CD14-positive monocyte (primary cell): ENCODE measurements around the gene PTGES2. TPM values are rescaled to one million over a fixed set of nuclear protein-coding genes. Genes with fewer than 3 reads are reported as not detected.

ENCODE experiments used
- DNase-seq, 3 donors: peaks; one replicate each; pipeline ENCODE4 v3.0.0-alpha.2; 2011 to 2022
- H2AFZ ChIP-seq: 2 replicates; pipeline ENCODE4 v1.6.0; 2012; ENCODE audit warnings: mild to moderate bottlenecking, low read depth, low read length, inconsistent platforms; ENCODE audit not compliant: insufficient read depth, poor library complexity, severe bottlenecking
- H3K27ac ChIP-seq, 2 donors: 1 replicate in 1 of 2; 2 replicates in 1 of 2; pipeline ENCODE4 v1.5.1; 2012 to 2013; ENCODE audit warnings: low read length in 2 of 2, control low read depth in 1 of 2, inconsistent platforms in 1 of 2, low read depth in 1 of 2, mild to moderate bottlenecking in 1 of 2
- H3K27me3 ChIP-seq, 2 donors: one replicate each; pipeline versions ENCODE4 v1.6.0 to v1.6.1; 2011 to 2013; ENCODE audit warnings: low read length in 2 of 2; ENCODE audit not compliant: control insufficient read depth in 2 of 2, insufficient read depth in 2 of 2
- H3K36me3 ChIP-seq, 2 donors: replicated peaks in 1 of 2; 1 replicate in 1 of 2; 2 replicates in 1 of 2; pipeline versions ENCODE4 v1.5.1 to v1.6.1; 2012 to 2013; ENCODE audit warnings: low read length in 2 of 2, control low read depth in 1 of 2, inconsistent platforms in 1 of 2, mild to moderate bottlenecking in 1 of 2; ENCODE audit not compliant: insufficient read depth in 2 of 2, control insufficient read depth in 1 of 2
- H3K4me1 ChIP-seq, 2 donors: 1 replicate in 1 of 2; 2 replicates in 1 of 2; pipeline versions ENCODE4 v1.5.1 to v1.6.1; 2012 to 2013; ENCODE audit warnings: low read length in 2 of 2, control low read depth in 1 of 2, inconsistent platforms in 1 of 2, mild to moderate bottlenecking in 1 of 2, moderate library complexity in 1 of 2; ENCODE audit not compliant: insufficient read depth in 2 of 2, control insufficient read depth in 1 of 2
- H3K4me2 ChIP-seq: replicated peaks from 2 replicates; pipeline ENCODE3; 2012; ENCODE audit warnings: low read length, moderate library complexity, mild to moderate bottlenecking; ENCODE audit not compliant: poor library complexity, severe bottlenecking; ENCODE audit errors: extremely low read depth
- H3K4me3 ChIP-seq, 3 experiments: fragments of 200-600 bp in 1 of 3; sonication (generic) in 1 of 3; replicated peaks in 1 of 3; 1 replicate in 2 of 3; 2 replicates in 1 of 3; pipeline ENCODE4 v1.5.1; 2011 to 2013; ENCODE audit warnings: low read length in 3 of 3, mild to moderate bottlenecking in 3 of 3, control low read depth in 2 of 3, low read depth in 2 of 3, inconsistent platforms in 1 of 3, moderate library complexity in 1 of 3
- H3K79me2 ChIP-seq: 2 replicates; pipeline ENCODE4 v1.6.0; 2012; ENCODE audit warnings: mild to moderate bottlenecking, control low read depth, inconsistent platforms, low read length, moderate library complexity; ENCODE audit not compliant: insufficient read depth
- H3K9ac ChIP-seq: 2 replicates; pipeline ENCODE4 v1.6.0; 2017; ENCODE audit warnings: low read length, mild to moderate bottlenecking; ENCODE audit not compliant: insufficient read depth, poor library complexity, severe bottlenecking
- H3K9me3 ChIP-seq, 2 donors: replicated peaks in 1 of 2; 1 replicate in 1 of 2; 2 replicates in 1 of 2; pipeline versions ENCODE4 v1.5.1 to v1.6.1; 2012 to 2013; ENCODE audit warnings: low read length in 2 of 2, control low read depth in 1 of 2; ENCODE audit not compliant: control insufficient read depth in 1 of 2, insufficient read depth in 1 of 2
- H4K20me1 ChIP-seq: 2 replicates; pipeline ENCODE4 v1.6.0; 2012; ENCODE audit warnings: mild to moderate bottlenecking, low read length, control low read depth, moderate library complexity; ENCODE audit not compliant: insufficient read depth
- H3K27ac Mint-ChIP-seq, 7 donors: one replicate each; pipeline ENCODE4 v1.8.0; 2020; ENCODE audit warnings: mild to moderate bottlenecking in 7 of 7, mixed read lengths in 7 of 7, moderate library complexity in 6 of 7, inconsistent platforms in 2 of 7
- H3K27me3 Mint-ChIP-seq, 3 donors: one replicate each; pipeline ENCODE4 v1.8.0; 2021 to 2022; ENCODE audit warnings: low read depth in 3 of 3, mild to moderate bottlenecking in 3 of 3, mixed read lengths in 3 of 3, moderate library complexity in 3 of 3, inconsistent platforms in 1 of 3
- H3K36me3 Mint-ChIP-seq, 2 donors: one replicate each; pipeline ENCODE4 v1.8.0; 2020; ENCODE audit warnings: mixed read lengths in 2 of 2, inconsistent platforms in 1 of 2, mild to moderate bottlenecking in 1 of 2
- H3K4me1 Mint-ChIP-seq: one replicate; pipeline ENCODE4 v1.8.0; 2020; ENCODE audit warnings: mild to moderate bottlenecking, mixed read lengths
- H3K4me3 Mint-ChIP-seq, 2 donors: one replicate each; pipeline ENCODE4 v1.8.0; 2020; ENCODE audit warnings: mild to moderate bottlenecking in 2 of 2, mixed read lengths in 2 of 2, moderate library complexity in 1 of 2
- H3K9me3 Mint-ChIP-seq, 7 donors: one replicate each; pipeline ENCODE4 v1.8.0; 2020 to 2022; ENCODE audit warnings: mixed read lengths in 7 of 7, mild to moderate bottlenecking in 6 of 7, moderate library complexity in 6 of 7, inconsistent platforms in 2 of 7
- WGBS: methylation state at CpG from one replicate; pipeline ENCODE4 v1.1.5; 2013; ENCODE audit warnings: missing lambda C conversion rate; ENCODE audit not compliant: insufficient coverage; 5-methylcytosine and 5-hydroxymethylcytosine counted together
- intact Hi-C, 2 donors: fragments of 100-400 bp; cut with micrococcal nuclease; formaldehyde crosslinking; loops; one replicate each; pipeline versions ENCODE4 v1.15.0 to v1.15.1; 2023
- polyA plus RNA-seq, 3 donors: library from polyadenylated mRNA; depleted of rRNA in 1 of 3; unstranded in 2 of 3; stranded (reverse) in 1 of 3; fragments of 300-500 nt in 2 of 3; fragments of >200 nt in 1 of 3; fragmentation: Illumina TruSeq in 2 of 3; gene quantifications; 1 replicate in 2 of 3; 2 replicates in 1 of 3; pipeline ENCODE4 v1.2.3, GENCODE V29; 2012 to 2021
- TF ChIP-seq, protein P1 (sequence below): fragments of 200-600 bp; IDR thresholded peaks from one replicate; pipeline ENCODE4 v1.8.0; 2022; ENCODE audit warnings: antibody characterized with exemption, mild to moderate bottlenecking

The PTGES2 gene
- polyA plus RNA-seq, 3 donors = 42.0 to 71.5 (median 49.4) TPM

DNA sequence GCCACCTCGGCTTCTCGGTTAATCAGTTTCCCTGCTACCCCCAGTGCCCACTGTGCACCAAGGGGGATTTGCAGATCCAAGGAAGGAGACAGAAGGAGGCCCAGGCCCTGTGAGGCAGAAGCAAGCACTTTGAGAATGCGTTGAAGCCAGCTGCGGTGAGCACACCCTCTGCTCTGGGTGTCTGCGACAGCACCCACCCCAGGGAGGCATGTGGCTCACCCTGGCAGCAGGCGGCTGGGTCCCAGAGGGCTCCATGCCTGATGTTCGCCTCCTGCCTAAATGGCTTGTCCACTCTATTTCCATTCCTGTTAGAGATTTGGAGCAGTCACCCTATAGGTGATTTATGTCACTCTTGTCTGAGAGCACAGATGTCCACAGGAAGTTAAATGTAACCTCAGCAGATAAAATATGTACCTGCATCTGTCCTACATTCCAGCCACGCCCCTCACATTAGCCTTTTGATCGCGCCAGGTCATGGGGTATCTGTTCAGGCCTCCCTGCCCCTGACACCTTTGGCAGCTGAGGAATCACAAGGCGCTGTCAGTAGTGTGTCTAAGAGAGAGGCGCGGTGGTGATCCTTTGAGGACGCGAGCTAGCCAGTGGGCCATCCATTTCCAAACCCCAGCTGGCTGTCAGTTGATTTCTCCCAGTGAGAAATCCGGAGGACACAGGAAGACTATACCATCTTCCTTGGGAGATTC, 28.1 kb downstream of the PTGES2 start:
- Histone ChIP-seq H3K36me3 (peaks cover 39 to 42% of the 10 kb centered on the region in 2 donors), H3K9me3 (no peaks in the 10 kb centered on the region), H3K4me1 (peaks cover 45 to 51% of the 10 kb centered on the region in 2 donors), H4K20me1 (peaks cover 69% of the 10 kb centered on the region), H3K9ac (no peak overlapping the region), H3K4me3 (peak overlapping the region in 1 of 3 experiments; percentile 73), H3K79me2 (peaks cover 62% of the 10 kb centered on the region), H3K27me3 (no peaks in the 10 kb centered on the region), H3K27ac (peak overlapping the region; percentile 84 to 89), H2AFZ (no peak overlapping the region), H3K4me2 (peak overlapping the region; percentile 85)
- TF ChIP-seq, protein P1, sequence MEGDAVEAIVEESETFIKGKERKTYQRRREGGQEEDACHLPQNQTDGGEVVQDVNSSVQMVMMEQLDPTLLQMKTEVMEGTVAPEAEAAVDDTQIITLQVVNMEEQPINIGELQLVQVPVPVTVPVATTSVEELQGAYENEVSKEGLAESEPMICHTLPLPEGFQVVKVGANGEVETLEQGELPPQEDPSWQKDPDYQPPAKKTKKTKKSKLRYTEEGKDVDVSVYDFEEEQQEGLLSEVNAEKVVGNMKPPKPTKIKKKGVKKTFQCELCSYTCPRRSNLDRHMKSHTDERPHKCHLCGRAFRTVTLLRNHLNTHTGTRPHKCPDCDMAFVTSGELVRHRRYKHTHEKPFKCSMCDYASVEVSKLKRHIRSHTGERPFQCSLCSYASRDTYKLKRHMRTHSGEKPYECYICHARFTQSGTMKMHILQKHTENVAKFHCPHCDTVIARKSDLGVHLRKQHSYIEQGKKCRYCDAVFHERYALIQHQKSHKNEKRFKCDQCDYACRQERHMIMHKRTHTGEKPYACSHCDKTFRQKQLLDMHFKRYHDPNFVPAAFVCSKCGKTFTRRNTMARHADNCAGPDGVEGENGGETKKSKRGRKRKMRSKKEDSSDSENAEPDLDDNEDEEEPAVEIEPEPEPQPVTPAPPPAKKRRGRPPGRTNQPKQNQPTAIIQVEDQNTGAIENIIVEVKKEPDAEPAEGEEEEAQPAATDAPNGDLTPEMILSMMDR = no peak
- Mint-ChIP-seq H3K9me3 (no peaks in the 10 kb centered on the region), H3K36me3 (peaks cover 35 to 54% of the 10 kb centered on the region in 2 donors), H3K27me3 (no peaks in the 10 kb centered on the region), H3K27ac (peak overlapping the region; percentile 50 to 99 (median 97)), H3K4me1 (peaks cover 46% of the 10 kb centered on the region), H3K4me3 (peak overlapping the region in 1 of 2 donors; percentile 43)
- intact Hi-C loops = loop anchor here in 1 of 2 donors (2.0 kb wide), 1 partner anchor 27 kb away; no protein-coding TSS in a partner anchor
- 96% methylated on average over 11 of the region's 16 CpGs for WGBS
- no peak for DNase-seq

DNA sequence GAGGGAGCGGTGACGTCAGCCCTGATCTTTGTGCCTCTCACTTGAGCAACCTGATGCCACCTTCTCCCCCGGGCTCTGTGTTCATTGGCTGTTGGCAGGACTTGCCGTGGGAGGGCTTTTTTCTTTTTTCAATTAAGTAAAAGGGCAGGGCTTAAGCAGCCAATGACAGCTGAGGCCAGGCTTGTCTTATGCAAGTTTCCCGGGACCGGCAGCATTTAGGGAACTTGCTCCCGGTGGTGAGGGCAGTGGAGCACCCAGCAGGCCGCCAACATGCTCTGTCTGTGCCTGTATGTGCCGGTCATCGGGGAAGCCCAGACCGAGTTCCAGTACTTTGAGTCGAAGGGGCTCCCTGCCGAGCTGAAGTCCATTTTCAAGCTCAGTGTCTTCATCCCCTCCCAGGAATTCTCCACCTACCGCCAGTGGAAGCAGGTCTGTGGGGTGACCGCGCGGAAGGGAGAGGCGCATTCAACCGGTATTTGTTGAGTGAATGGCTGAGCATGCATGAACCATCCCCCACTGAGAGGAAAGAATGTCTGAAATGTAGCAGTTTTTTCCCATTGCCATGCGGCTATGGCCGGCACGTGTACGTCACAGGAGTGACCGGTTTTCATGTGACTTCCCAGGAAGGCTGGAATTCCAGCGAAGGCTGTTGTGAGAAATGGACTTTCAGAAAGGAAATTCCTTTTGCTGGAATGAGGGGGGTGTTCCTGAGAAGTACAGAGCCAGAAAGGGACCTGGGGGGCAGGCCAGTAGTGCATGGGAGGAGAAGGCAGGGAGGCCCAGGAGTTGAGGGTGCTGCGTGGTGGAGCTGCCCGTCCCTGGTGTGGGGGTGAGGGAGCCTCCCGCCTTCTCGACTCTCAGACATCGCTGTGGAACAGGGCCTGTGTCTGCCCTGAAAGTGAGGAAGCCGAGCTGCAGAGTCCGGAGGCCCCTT, 29.0 kb downstream of the PTGES2 start:
- no peaks in the 10 kb centered on the region for H3K27me3 Mint-ChIP-seq
- H3K36me3 Mint-ChIP-seq = peaks cover 27 to 46% of the 10 kb centered on the region in 2 donors
- Histone ChIP-seq H3K27me3 (no peaks in the 10 kb centered on the region), H3K9me3 (no peaks in the 10 kb centered on the region), H4K20me1 (peaks cover 66% of the 10 kb centered on the region), H3K79me2 (peaks cover 62% of the 10 kb centered on the region), H3K9ac (peak overlapping the region; percentile 47), H3K36me3 (peaks cover 31 to 34% of the 10 kb centered on the region in 2 donors), H3K4me1 (peaks cover 52 to 59% of the 10 kb centered on the region in 2 donors), H3K4me3 (peak overlapping the region; percentile 6 to 73 (median 34)), H2AFZ (no peak overlapping the region), H3K27ac (peak overlapping the region; percentile 84 to 89), H3K4me2 (peak overlapping the region; percentile 85)
- intact Hi-C loops = loop anchor here in 1 of 2 donors (2.0 kb wide), 1 partner anchor 26 kb away; no protein-coding TSS in a partner anchor
- peak overlapping the region; percentile 73 to 89 for H3K4me3 Mint-ChIP-seq
- WGBS = 57% methylated on average over 20 of the region's 32 CpGs
- TF ChIP-seq, protein P1 = no peak
- peak overlapping the region; percentile 90 to 99 (median 97) for H3K27ac Mint-ChIP-seq
- DNase-seq = peak; percentile 94 to 98 (median 95)
- no peaks in the 10 kb centered on the region for H3K9me3 Mint-ChIP-seq
- H3K4me1 Mint-ChIP-seq = peaks cover 51% of the 10 kb centered on the region
